Measurements from ENCODE around the gene MTA3.
"Not testable (repeated sequence)": the region's sequence is repeated elsewhere in the genome, so short reads cannot be mapped to it uniquely, and the experiment has no call there.

Gene MTA3

DNA sequence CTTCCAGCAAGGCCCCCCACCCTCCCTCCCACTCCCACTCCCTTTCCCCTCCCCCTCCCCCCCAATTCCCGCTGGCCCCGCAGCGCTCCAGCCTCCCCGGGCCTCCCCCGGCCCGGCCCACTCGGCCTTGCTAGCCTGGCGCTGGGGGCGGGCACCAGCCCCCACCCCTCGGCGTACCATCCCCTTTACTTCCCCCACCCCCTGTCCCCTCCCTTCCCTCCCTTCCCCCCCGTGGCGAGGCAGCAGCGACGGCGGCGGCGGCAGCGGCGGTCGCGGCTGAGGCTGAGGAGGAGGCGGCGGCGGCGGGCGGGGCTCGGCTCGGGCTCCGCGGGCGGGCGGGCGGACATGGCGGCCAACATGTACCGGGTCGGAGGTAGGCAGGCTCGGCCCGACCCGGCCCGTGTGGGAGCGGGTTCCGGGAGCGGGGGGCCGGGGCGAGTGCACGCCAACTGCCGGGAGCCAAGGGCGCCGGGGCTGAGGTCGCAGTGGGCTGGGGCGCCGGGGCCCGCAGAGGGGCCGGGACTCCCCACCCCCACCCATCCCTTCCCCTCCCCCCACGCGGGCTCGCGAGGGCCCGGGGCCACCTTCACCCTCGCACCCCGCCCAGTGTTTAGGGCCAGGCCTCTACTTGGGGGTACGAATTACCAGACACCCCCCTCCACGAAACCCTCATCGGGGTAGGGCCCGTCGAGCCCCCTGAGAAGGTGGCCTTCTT is at the start of gene MTA3:
TSS of gene MTA3 (plus strand) at position 232 of the 715 bp plus-strand sequence. CDS start at position 346, 114 bp downstream.
- DNase-seq (ENCODE audit: low spot score): peak; percentile 87

DNA sequence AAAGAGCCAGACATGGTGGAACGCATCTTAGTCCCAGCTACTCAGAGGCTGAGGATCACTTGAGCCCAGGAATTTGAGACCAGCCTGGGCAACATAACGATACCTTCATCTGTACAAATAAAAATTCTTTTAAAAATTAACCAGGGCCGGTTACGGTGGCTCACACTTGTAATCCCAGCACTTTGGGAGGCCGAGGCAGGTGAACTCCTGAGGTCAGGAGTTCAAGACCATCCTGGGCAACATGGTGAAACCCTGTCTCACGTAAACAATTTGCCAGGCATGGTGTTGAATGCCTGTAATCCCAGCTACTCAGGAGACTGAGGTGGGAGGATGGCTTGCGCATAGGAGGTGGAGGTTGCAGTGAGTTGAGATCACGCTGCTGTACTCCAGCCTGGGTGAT is 48.8 kb upstream of the MTA3 start:
- DNase-seq (ENCODE audit: low spot score): no peak

DNA sequence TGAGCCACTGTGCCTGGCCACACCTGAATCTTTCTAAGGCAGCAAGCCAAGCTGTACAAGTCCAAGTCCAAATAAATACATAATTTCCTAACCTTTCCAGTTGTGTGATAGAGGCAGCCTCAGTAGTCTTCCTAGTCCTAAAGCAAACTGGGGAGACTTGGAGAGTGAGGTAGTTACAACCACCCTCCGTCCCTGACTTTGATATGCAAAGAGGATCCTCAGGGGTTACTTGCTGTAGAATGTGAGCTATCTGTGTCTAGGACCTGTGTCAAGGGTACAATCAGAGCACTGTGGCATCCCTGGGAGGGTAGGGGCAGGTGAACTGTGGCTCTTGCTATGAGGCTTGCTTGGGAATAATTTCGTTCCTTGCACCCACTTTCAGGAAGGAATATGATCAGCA is 46.4 kb upstream of the MTA3 start:
- DNase-seq (ENCODE audit: low spot score): no peak

DNA sequence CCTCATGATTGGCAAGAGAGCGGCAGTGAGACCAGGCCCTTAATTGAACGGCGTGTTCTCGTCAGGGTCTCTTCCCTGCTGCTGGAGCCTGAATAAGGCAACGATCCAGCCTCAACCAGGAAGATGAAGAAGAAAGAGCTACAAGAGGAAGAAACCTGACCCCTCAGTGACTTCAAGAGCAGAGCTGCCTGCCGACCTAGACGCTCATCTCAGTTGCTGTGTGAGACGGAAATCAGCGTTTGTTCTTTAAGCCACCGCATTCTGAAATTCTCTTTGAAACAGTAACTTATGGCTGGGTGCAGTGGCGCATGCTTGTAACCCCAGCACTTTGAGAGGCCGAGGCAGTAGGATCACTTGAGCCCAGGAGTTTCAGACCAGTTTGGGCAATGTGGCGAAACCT is 45.1 kb upstream of the MTA3 start:
- DNase-seq (ENCODE audit: low spot score): no peak

DNA sequence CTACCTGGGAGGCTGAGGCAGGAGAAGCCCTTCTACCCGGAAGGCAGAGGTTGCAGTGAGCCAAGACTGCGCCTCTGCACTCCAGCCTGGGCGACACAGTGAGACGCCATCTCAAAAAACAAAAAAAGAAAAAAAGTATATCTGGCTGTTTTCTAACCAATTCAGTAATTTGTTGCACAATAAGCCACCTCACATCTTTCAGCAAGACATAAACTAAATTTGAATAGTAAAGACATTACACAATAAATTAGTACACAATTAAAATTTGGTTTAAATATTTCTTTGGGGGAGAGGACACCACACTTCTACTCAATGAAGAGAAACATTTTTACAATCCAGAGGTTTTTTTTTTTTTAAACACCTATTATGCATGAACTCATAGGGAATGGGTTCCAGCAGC is 36.0 kb upstream of the MTA3 start:
- no peak for DNase-seq (ENCODE audit: low spot score)

DNA sequence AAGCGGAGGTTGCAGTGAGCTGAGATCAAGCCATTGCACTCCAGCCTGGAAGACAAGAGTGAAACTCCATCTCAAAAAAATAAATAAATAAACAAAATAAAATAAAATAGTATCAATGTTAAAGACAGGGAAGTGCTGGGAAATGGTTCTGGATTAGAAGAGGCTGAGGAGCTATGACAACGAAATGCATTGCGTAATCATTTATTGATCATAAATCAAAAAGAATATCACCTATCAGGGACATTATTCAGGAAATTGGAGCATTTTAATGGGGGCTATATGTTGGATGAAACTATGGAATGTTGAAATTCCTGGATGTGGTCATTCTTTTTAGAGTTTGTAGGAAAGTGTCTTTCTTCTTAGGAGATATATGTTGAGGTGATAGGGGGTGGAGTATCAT is 30.9 kb upstream of the MTA3 start:
- no peak for DNase-seq (ENCODE audit: low spot score)

DNA sequence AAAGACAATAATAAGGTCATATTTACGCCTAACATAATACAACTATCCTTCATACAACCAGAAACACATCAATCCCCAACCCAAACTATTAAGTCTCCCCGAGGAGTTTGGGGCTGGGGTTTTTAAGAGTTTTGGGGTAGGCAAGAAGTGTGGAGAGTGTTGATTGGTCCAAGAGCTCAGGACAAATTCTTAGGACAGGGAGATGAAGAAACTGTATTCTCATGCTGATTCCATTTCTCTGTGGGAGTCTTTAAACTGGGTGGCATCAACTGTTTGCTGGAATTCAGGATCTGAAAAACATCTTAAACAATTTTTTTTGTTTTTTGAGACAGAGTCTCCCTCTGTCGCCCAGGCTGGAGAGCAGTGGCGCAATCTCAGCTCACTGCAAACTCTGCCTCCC is 25.6 kb upstream of the MTA3 start:
- DNase-seq (ENCODE audit: low spot score): no peak

DNA sequence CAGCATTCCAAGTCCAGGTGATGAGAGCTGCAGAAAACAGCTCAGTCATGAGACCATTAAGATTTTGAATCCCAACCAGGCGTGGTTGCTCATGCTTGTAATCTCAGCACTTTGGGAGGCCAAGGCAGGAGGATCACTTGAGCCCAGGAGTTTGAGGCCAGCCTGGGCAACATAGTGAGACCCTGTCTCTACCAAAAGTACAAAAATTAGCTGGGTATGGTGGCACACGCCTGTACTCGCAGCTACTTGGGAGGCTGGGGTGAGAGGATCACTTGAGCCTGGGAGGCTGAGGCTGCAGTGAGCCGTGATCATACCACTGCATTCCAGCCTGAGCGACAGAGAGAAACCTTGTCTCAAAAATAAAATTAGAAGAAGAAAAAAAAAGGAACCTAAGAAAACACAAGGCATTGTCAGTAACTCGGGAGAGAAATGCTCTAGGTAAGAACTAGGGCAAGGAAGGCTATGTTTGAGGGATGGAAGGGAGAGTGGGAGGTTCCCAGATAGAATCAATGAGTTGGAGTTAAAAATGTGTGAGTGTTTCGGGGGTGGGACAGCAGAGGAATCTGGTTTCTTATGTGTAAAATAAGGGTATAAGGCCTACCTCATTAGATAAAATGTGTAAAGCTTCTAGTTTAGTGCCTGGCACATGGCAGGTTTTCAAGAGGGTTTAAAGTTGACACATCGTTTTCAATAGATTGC is 23.3 kb upstream of the MTA3 start:
- DNase-seq (ENCODE audit: low spot score): no peak

DNA sequence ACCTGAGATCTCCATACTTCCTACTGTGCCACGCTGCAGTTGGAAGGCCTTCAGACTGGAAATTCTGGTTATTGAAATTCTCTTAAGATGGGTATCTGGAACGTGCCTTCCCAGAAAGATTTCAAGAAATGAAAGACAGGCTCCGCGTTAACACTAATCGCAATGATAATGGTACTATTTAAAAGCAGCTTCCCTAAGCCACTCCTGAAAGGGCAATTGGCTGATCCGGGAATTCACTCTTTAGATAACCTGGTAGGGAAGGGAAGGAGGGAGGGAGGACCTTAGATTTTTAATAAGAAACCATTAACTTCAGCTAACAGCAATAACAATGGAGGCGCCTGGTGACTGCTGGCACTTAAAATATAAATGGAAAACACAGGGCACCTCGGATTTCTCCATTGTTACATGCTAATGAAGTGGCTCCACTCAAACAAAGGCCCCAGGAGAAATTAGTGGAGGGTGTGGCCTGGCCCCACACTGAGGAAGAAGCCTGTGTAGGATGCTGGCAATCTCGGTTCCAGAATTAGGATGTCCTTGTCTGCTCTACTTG is 22.5 kb upstream of the MTA3 start:
- DNase-seq (ENCODE audit: low spot score): no peak

DNA sequence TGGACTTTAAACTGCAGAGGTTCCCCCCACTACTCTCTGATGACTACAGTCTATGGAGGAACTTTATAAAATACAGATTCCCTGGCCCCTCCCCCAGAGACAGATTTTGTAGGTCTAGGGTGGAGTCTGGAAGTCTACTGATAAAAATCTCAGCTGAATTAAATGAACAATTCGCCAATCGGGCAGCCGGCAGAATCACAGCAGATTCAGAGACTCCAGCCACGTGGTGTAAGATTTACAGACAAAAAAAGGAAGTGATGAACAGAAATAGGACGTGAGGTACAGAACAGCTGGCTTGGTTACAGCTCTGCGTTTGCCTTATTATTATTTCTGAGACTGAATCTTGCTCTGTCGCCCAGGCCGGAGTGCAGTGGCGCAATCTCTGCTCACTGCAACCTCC is 21.4 kb upstream of the MTA3 start:
- no peak for DNase-seq (ENCODE audit: low spot score)

DNA sequence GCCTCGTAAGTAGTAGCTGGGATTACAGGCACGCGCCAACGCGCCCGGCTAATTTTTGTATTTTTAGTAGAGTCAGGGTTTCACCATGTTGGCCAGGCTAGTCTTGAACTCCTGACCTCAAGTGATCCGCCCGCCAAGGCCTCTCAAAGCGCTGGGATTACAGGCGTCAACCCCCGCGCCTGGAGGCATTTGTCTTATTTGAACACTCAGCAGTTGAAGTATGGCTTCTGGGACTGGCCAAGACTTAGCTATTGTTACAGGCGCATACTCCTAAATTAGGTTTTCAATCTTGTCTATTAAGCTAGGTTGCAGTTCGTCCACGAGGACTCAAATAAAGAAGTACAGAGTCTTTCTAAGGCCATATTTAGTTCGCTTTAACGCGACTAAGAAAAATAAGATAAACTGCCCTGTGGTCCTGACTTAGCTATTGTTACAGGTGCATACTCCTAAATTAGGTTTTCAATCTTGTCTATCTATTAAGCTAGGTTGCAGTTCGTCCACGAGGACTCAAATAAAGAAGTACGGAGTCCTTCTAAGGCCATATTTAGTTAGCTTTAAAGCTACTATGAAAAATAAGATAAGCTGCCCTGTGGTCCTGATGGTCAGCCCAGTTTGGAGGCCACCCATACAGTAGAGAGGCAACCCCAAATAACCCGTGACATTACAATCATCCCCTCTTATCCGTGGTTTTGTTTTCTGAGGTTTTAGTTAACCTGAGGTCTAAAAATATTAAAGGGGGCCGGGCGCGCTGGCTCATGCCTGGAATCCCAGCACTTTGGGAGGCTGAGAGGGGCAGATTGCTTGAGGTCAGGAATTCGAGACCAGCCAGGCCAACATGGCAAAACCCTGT is 20.8 kb upstream of the MTA3 start:
- no peak for DNase-seq (ENCODE audit: low spot score)

DNA sequence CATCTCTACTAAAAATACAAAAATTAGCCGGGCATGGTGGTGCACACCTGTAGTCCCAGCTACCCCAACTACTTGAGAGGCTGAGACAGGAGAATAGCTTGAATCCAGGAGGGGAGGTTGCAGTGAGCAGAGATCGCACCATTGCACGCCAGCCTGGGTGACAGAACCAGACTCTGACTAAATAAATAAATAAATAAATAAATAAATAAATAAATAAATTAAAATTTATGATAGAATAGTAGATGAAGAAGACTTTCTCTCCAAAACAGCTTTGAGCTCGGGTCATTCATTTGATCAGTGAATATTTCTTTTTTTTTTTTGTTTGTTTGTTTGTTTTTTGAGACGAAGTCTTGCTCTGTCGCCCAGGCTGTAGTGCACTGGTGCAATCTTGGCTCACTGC is 17.6 kb upstream of the MTA3 start:
- DNase-seq (ENCODE audit: low spot score): no peak

DNA sequence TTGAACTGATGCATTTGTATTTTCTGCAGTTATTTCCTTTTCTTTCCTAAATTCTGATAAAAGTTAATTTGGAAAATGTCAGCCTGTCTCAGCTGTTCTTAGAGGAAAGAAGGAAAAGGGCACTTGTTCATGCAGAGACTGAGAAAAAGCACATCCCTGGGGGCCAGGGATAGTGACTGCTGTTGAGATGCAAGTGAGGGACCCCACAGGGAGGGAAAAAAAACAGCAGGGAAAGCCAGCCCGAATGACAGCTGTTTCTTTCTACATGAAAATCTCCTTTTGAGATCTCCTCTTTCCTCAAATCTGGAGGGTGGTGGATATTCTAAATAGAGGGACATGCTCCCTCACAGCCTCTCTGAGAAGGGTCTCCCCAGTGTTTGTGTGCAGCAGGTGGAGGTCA is 14.0 kb upstream of the MTA3 start:
- DNase-seq (ENCODE audit: low spot score): no peak

DNA sequence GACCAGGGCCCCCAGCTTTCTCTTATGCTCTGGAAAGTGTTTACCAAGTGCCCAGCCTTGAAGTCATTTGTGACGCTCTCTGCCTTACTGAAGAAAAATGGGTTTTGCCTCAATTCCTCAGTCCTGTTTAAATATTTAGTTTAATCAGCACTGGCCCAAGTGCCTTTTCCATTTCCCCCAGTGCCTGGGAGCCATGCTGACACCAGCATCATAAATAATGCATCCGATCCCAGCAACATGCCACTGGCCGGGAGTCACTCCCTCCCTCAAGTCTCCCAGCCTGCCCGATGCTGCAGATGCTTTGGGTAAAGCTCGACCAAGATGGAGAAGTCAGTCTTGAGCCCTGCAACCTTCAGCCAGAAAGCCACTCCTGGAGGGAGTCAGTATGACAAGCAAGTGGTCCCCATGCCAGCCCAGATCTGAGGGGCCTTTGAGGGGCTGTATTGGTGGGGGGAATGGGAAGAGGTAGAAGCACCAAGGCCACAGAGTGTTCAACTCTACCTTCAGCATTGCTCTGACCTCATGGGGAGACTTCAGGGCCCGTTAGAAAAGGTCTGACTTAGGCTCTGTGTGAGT is 12.0 kb upstream of the MTA3 start:
- DNase-seq (ENCODE audit: low spot score): no peak

DNA sequence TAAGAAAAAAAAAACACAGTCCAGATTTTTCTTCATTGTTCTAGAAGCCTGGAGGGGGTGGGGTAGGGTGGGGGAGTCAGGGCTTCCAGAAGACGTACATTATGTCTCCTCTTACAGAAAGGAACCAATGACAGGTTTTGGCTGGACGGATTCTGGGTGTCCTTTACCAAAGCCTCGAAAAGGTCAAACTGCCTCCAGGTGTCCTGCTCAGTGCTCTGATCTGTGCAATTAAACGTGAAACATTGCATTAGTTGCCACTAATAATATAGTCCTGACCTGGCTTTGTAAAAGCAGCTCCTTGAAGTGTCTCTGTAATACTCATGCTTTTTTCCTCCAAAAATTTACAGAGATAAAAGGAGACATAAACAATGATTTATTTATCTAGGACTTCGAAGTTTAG is 11.1 kb upstream of the MTA3 start:
- DNase-seq (ENCODE audit: low spot score): no peak

DNA sequence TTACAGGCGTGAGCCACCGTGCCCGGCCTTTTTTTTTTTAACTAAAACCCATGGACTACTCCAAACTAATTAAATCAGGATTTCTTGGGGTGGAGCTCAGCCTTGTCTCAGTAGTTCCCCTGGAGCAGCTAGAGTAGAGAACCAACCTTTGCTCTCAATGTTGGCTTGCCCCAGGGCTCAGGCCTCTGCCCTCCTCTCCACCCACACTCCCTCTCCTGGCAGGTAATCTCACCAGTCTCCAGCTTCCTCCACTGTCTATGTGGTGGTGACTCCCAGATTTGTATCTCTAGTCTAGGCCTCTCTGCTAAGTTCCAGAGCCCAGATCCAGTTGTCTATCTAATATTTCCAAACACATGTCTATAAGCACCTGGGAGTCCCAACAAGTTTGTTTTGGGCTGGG is 9.6 kb upstream of the MTA3 start:
- DNase-seq (ENCODE audit: low spot score): no peak

DNA sequence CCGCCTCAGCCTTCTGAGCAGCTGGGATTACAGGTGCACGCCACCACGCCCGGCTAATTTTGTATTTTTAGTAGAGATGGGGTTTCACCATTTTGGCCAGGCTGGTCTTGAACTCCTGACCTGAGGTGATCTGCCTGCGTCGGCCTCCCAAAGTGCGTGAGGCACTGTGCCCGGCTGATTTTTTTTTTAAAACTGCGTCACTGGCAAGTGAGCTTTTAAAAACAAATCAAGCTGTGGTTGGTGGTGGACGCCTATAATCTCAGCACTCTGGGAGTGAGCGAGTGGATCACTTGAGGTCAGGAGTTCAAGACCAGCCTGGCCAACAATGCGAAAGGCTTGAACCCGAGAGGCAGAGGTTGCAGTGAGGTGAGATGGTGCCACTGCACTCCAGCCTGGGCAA is 8.3 kb upstream of the MTA3 start:
- not testable (repeated sequence) for DNase-seq (ENCODE audit: low spot score)

DNA sequence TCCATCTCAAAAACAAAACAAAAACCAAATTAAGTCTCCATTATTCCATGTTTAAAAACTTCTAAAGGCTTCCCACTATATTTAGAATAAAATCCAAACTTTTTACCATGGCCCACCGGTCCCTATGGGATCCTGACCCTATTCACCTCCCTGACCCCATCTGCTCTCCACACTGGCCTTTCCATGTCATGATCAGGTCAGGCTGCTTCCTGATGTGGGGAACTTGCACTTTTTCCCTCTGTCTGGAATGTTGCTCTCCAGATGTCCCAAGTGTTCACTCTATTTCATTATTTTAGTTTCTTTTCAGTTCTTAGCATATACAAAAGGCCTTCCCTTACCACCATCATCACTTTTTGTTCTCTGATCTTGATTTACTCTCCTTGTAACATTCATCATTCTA is 7.5 kb upstream of the MTA3 start:
- DNase-seq (ENCODE audit: low spot score): no peak

DNA sequence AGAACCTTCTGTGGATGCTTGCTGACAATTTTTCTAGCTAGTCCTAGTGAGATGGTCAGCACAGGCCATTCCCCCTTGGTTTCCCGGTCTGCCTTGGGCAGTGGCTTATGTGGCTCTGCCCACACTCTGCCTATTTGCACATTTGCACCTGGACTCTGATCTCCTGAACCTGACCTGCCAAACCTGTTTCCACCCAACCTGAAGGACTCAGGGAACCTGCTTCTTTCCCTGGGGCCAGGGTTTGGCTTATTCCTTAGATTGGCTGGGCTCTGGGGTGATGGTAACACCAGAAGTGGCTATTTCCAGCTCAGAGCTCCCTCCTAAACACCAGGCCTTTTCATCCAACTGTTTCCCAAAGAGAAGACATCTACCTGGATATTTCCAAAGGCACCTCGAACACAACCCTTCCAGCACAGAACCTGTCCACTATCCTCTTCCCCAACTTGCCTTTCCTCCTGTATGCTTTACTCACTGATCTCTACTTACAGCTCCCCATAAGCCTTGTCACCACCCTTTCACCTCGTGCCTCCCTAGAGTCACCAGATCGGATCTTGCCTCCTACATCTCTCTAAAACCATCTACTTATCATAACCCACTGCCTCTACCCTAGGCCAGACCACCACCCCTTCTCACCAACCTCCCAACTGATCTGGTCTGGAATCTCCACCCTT is 5.8 kb upstream of the MTA3 start:
- no peak for DNase-seq (ENCODE audit: low spot score)

DNA sequence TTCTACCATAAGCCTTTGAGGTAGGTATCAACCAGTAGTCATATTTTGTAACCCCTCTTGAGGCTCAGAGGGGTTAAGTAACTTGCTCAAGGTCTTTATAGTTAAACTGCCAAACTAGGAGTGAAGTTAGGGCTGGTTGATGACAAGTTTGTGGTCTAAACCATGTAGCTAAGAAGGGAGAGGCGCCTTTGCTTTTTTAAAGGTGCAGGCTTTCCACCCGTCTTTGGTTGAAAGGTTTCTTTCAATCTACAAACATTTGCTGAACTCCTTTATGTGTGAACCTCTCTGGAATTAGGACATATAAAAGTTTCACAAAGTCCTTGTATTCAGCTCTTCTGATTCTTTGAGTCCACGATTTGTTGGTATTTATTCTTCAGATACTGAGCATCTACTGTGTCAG is 2.4 kb upstream of the MTA3 start:
- no peak for DNase-seq (ENCODE audit: low spot score)

DNA sequence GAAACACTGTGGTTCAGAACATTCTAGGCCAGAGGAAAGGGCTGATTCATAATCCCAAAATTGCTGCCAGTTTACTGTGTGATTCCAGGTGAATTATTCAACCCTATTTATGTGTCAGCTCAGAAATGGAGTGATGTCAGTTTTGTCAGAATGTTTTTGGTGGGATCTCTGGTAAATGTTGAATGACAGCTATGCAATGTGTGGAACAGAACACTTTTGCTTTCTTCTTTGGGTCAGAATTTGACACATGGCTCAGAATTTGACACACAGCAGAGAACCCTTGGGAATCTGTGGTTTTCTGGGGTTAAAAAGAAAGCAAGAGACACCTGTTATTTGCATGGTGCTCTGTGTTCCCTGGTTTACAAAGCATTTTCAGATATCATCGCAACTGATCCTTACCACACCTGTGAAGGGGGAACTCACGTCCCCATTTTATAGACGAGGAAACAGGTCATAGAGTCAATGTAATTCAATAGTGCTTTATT is 1.6 kb upstream of the MTA3 start:
- DNase-seq (ENCODE audit: low spot score): no peak

DNA sequence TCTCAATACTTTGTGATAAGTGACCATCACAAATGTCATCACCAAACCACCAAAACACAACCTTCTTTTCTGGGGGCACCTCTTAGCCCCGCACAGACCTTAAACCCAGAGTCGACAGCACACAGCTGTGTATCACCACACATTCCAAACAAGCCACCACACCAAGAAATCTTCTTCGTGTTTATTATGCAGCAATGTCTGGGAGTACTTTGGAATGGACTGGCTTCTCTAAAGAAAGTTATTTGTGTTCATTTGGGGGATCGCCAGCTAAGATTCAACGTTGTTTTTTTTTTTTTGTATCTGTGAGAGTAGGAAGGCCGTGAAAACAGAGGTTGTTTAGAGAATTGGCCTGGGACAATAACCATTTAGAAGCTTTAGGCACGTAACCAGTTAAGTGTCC is 1.1 kb upstream of the MTA3 start:
- no peak for DNase-seq (ENCODE audit: low spot score)

All from ecto neural progenitor cell (in vitro differentiated cells).